ENCODE results near the gene CALR.
A peak's percentile ranks its signal among the peaks of the same experiment; 100 is the strongest.

Gene CALR

GRCh38 chr19:12913011-12913561 lies 25.3 kb upstream of the CALR start:
- TF ChIP-seq SIN3A (IDR thresholded peaks at IDR 0.05; ENCODE audit: borderline replicate concordance, insufficient read depth, low read length) (no peak), TAF1 (IDR thresholded peaks at IDR 0.05; ENCODE audit: borderline replicate concordance, insufficient read depth, low read length) (no peak), FOXP2 (optimal IDR thresholded peaks at IDR 0.05; ENCODE audit: borderline replicate concordance, extremely low read depth, extremely low read length, insufficient read depth) (no peak), REST (IDR thresholded peaks at IDR 0.05; ENCODE audit: insufficient read depth in 1 of 2, low read depth in 2 of 2, low read length in 2 of 2) (no peak), POLR2AphosphoS5 (IDR thresholded peaks at IDR 0.05; ENCODE audit: low read depth, low read length) (no peak)

GRCh38 chr19:12913851-12914690 lies 24.3 kb upstream of the CALR start:
- no peak for TF ChIP-seq SIN3A (IDR thresholded peaks at IDR 0.05; ENCODE audit: borderline replicate concordance, insufficient read depth, low read length)
- no peak for TF ChIP-seq FOXP2 (optimal IDR thresholded peaks at IDR 0.05; ENCODE audit: borderline replicate concordance, extremely low read depth, extremely low read length, insufficient read depth)
- no peak for TF ChIP-seq REST (IDR thresholded peaks at IDR 0.05; ENCODE audit: insufficient read depth in 1 of 2, low read depth in 2 of 2, low read length in 2 of 2)
- TF ChIP-seq POLR2AphosphoS5 (IDR thresholded peaks at IDR 0.05; ENCODE audit: low read depth, low read length) = no peak
- no peak for TF ChIP-seq TAF1 (IDR thresholded peaks at IDR 0.05; ENCODE audit: borderline replicate concordance, insufficient read depth, low read length)

- TF ChIP-seq FOXP2 (optimal IDR thresholded peaks at IDR 0.05; ENCODE audit: borderline replicate concordance, extremely low read depth, extremely low read length, insufficient read depth) (no peak), TAF1 (IDR thresholded peaks at IDR 0.05; ENCODE audit: borderline replicate concordance, insufficient read depth, low read length) (no peak), REST (IDR thresholded peaks at IDR 0.05; ENCODE audit: insufficient read depth in 1 of 2, low read depth in 2 of 2, low read length in 2 of 2) (no peak), POLR2AphosphoS5 (IDR thresholded peaks at IDR 0.05; ENCODE audit: low read depth, low read length) (no peak), SIN3A (IDR thresholded peaks at IDR 0.05; ENCODE audit: borderline replicate concordance, insufficient read depth, low read length) (no peak)
These were observed 20.2 kb upstream of the CALR start for GRCh38 chr19:12918253-12918652.

GRCh38 chr19:12921047-12921446 lies 17.4 kb upstream of the CALR start:
- TF ChIP-seq FOXP2 (optimal IDR thresholded peaks at IDR 0.05; ENCODE audit: borderline replicate concordance, extremely low read depth, extremely low read length, insufficient read depth) (no peak), TAF1 (IDR thresholded peaks at IDR 0.05; ENCODE audit: borderline replicate concordance, insufficient read depth, low read length) (no peak), POLR2AphosphoS5 (IDR thresholded peaks at IDR 0.05; ENCODE audit: low read depth, low read length) (peak; percentile 5; the same call in 1 of the 2 replicates), REST (IDR thresholded peaks at IDR 0.05; ENCODE audit: insufficient read depth in 1 of 2, low read depth in 2 of 2, low read length in 2 of 2) (no peak)

Data from PFSK-1 (cell line).